ENCODE results near the gene PNMA6F.

PNMA6F gene

GRCh38 chrX:153333821-153334653 lies 12.5 kb upstream of the PNMA6F start, which contains the start of gene ZNF275:
ZNF275 (plus strand) TSS chrX:153334153; CDS start chrX:153336680, 2,527 bp downstream.
- Histone ChIP-seq H3K36me3 (ENCODE audit: low read length) (no peaks in the 10 kb centered on the region), H3K79me2 (ENCODE audit: insufficient read depth, low read length) (no peaks in the 10 kb centered on the region), H4K20me1 (ENCODE audit: low read depth, low read length) (no peaks in the 10 kb centered on the region), H3K9ac (ENCODE audit: low read length) (peak within 1 kb of the TSS; percentile 66), H3K4me2 (ENCODE audit: low read depth, low read length, poor library complexity, severe bottlenecking) (peak within 1 kb of the TSS; percentile 59), H3F3A (ENCODE audit: insufficient read depth) (no peaks in the 10 kb centered on the region), H3K27me3 (ENCODE audit: low read length) (no peaks in the 10 kb centered on the region), H3K4me3 (ENCODE audit: insufficient read depth, low read length, poor library complexity, severe bottlenecking) (peak within 1 kb of the TSS; percentile 56), H2AFZ (ENCODE audit: low read depth, low read length, severe bottlenecking) (peak within 1 kb of the TSS; percentile 82), H3K9me2 (replicated peaks; ENCODE audit: insufficient read depth, low read length) (no peaks in the 10 kb centered on the region), H3K9me3 (ENCODE audit: insufficient read depth, low read length) (no peaks in the 10 kb centered on the region), H3K27ac (ENCODE audit: low read depth, low read length) (no peak within 1 kb of the TSS)
- TF ChIP-seq CTCF (IDR thresholded peaks at IDR 0.05; ENCODE audit: insufficient read depth, low read length, poor library complexity, severe bottlenecking): no peak
- no peak for TF ChIP-seq EZH2phosphoT487 (conservative IDR thresholded peaks at IDR 0.05; ENCODE audit: low read length)

- no peaks in the 10 kb centered on the region for H4K20me1 ChIP-seq (ENCODE audit: low read depth, low read length)
- H3F3A ChIP-seq (ENCODE audit: insufficient read depth): no peaks in the 10 kb centered on the region
- no peaks in the 10 kb centered on the region for H3K9me3 ChIP-seq (ENCODE audit: insufficient read depth, low read length)
- no peaks in the 10 kb centered on the region for H3K9me2 ChIP-seq (replicated peaks; ENCODE audit: insufficient read depth, low read length)
- no peaks in the 10 kb centered on the region for H3K36me3 ChIP-seq (ENCODE audit: low read length)
- no peaks in the 10 kb centered on the region for H3K27me3 ChIP-seq (ENCODE audit: low read length)
- no peak overlapping the region for H2AFZ ChIP-seq (ENCODE audit: low read depth, low read length, severe bottlenecking)
- no peak overlapping the region for H3K9ac ChIP-seq (ENCODE audit: low read length)
- no peak overlapping the region for H3K4me3 ChIP-seq (ENCODE audit: insufficient read depth, low read length, poor library complexity, severe bottlenecking)
- TF ChIP-seq EZH2phosphoT487 (conservative IDR thresholded peaks at IDR 0.05; ENCODE audit: low read length) (no peak), CTCF (IDR thresholded peaks at IDR 0.05; ENCODE audit: insufficient read depth, low read length, poor library complexity, severe bottlenecking) (no peak)
- H3K79me2 ChIP-seq (ENCODE audit: insufficient read depth, low read length): no peaks in the 10 kb centered on the region
- H3K4me2 ChIP-seq (ENCODE audit: low read depth, low read length, poor library complexity, severe bottlenecking): no peak overlapping the region
- H3K27ac ChIP-seq (ENCODE audit: low read depth, low read length): no peak overlapping the region
Observed at GRCh38 chrX:153333266-153333665, 11.7 kb upstream of the PNMA6F start.

- Histone ChIP-seq H3K4me3 (ENCODE audit: insufficient read depth, low read length, poor library complexity, severe bottlenecking) (no peak overlapping the region), H2AFZ (ENCODE audit: low read depth, low read length, severe bottlenecking) (no peak overlapping the region), H3F3A (ENCODE audit: insufficient read depth) (no peaks in the 10 kb centered on the region), H3K79me2 (ENCODE audit: insufficient read depth, low read length) (no peaks in the 10 kb centered on the region), H3K9me2 (replicated peaks; ENCODE audit: insufficient read depth, low read length) (no peaks in the 10 kb centered on the region), H3K9ac (ENCODE audit: low read length) (no peak overlapping the region), H3K27me3 (ENCODE audit: low read length) (no peaks in the 10 kb centered on the region), H3K9me3 (ENCODE audit: insufficient read depth, low read length) (no peaks in the 10 kb centered on the region), H3K4me2 (ENCODE audit: low read depth, low read length, poor library complexity, severe bottlenecking) (no peak overlapping the region), H3K27ac (ENCODE audit: low read depth, low read length) (no peak overlapping the region), H3K36me3 (ENCODE audit: low read length) (no peaks in the 10 kb centered on the region), H4K20me1 (ENCODE audit: low read depth, low read length) (no peaks in the 10 kb centered on the region)
- TF ChIP-seq CTCF (IDR thresholded peaks at IDR 0.05; ENCODE audit: insufficient read depth, low read length, poor library complexity, severe bottlenecking): no peak
- no peak for TF ChIP-seq EZH2phosphoT487 (conservative IDR thresholded peaks at IDR 0.05; ENCODE audit: low read length)
Observed at GRCh38 chrX:153327561-153327960, 6.0 kb upstream of the PNMA6F start.
